Motor neuron (in vitro differentiated cells): ENCODE data around the gene ZNF77. TPM values are rescaled to one million over a fixed set of nuclear protein-coding genes. Genes with fewer than 3 reads are reported as not detected.
A peak's percentile ranks its signal among the peaks of the same experiment; 100 is the strongest.
"Not testable (repeated sequence)": the region's sequence is repeated elsewhere in the genome, so short reads cannot be mapped to it uniquely, and the experiment has no call there.

Experiments used
- ATAC-seq, 8 experiments: fragments of 200-7000 bp; cut with Tn5 transposase; replicated peaks in 6 of 8; 2 replicates each; pipeline ENCODE4 v1.8.0; 2021; ENCODE audit warnings: mild to moderate bottlenecking in 8 of 8, moderate library complexity in 8 of 8
- H3K27ac ChIP-seq, 2 donors: fragments of 250-450 bp; sonication (Bioruptor Pico); 2 replicates each; pipeline ENCODE4 v1.9.0; 2021; ENCODE audit warnings: antibody characterized with exemption in 2 of 2, mild to moderate bottlenecking in 2 of 2, moderate library complexity in 1 of 2
- H3K4me1 ChIP-seq, 2 donors: fragments of 250-450 bp; sonication (Bioruptor Pico); replicated peaks in 1 of 2; 2 replicates each; pipeline ENCODE4 v1.6.1; 2021; ENCODE audit warnings: antibody characterized with exemption in 2 of 2, mild to moderate bottlenecking in 2 of 2, moderate library complexity in 1 of 2
- H3K4me3 ChIP-seq, 5 donors: fragments of 250-450 bp; sonication (Bioruptor Pico); 2 replicates each; pipeline ENCODE4 v1.9.0; 2021; ENCODE audit warnings: antibody characterized with exemption in 5 of 5, mild to moderate bottlenecking in 5 of 5, moderate library complexity in 4 of 5
- WGBS, 10 experiments: fragments of 450-650 bp; shearing (Covaris generic); methylation state at CpG; one replicate each; pipeline ENCODE4 v1.0.0; 2022; 5-methylcytosine and 5-hydroxymethylcytosine counted together
- in situ Hi-C, 9 experiments: fragments of 400-800 bp; cut with MboI; loops; one replicate each; pipeline ENCODE4 v1.15.0; 2021; ENCODE audit warnings: low sequenced_read_pairs in 9 of 9, low pct_unique_long_range_greater_than_20kb in 2 of 9; ENCODE audit not compliant: unreplicated experiment in 9 of 9
- total RNA-seq, 8 experiments: library from RNA; unstranded; fragments of 300-600 nt; gene quantifications; 2 replicates each; pipeline versions ENCODE4 v1.2.3 to v1.2.4, GENCODE V29; 2022

Gene ZNF77
- total RNA-seq, 8 experiments from 2014 or later: 1.7 to 9.9 (median 7.7) TPM

- H3K4me3 ChIP-seq, H3K27ac ChIP-seq: not testable (repeated sequence)
- WGBS, 10 experiments: 78 to 100% (median 91%) methylated on average over 1 to 4 of the region's 4 CpGs; no CpG with 5 or more reads in 1 of the 10 experiments
Observed at GRCh38 chr19:2935863-2936262, 8.9 kb downstream of the ZNF77 start.

GRCh38 chr19:2933490-2933910 is 11.3 kb downstream of the ZNF77 start:
- Histone ChIP-seq H3K4me3 (no peak overlapping the region), H3K4me1 (no peaks in the 10 kb centered on the region), H3K27ac (no peak overlapping the region)
- WGBS, 10 experiments: 91 to 100% (median 97%) methylated on average over 2 to 15 of the region's 18 CpGs; no CpG with 5 or more reads in 1 of the 10 experiments
- in situ Hi-C loops: loop anchor here in 1 of 9 experiments (25.0 kb wide), 1 partner anchor 96 kb away; the partner anchor contains the start of gene ZNF555
- ATAC-seq: no peak

More at GRCh38 chr19:2935863-2936262, 8.9 kb downstream of the ZNF77 start:
- not testable (repeated sequence) for H3K4me1 ChIP-seq, ATAC-seq
- in situ Hi-C loops: loop anchor here in 1 of 9 experiments (25.0 kb wide), 1 partner anchor 99 kb away; the partner anchor contains the start of gene ZNF555

GRCh38 chr19:2927032-2927430 is 17.7 kb downstream of the ZNF77 start:
- H3K4me3 ChIP-seq: no peak overlapping the region
- no peak overlapping the region for H3K27ac ChIP-seq
- no peaks in the 10 kb centered on the region for H3K4me1 ChIP-seq
- no peak for ATAC-seq
- 80 to 100% (median 94%) methylated on average over 1 to 6 of the region's 18 CpGs; no CpG with 5 or more reads in 4 of the 10 experiments for WGBS, 10 experiments
- in situ Hi-C loops: loop anchor here in 1 of 9 experiments (25.0 kb wide), 1 partner anchor 90 kb away; the partner anchor contains the start of gene ZNF555

GRCh38 chr19:2926341-2927031 is 18.3 kb downstream of the ZNF77 start:
- WGBS, 10 experiments: 80 to 100% (median 87%) methylated on average over 1 to 12 of the region's 53 CpGs; no CpG with 5 or more reads in 6 of the 10 experiments
- H3K4me1 ChIP-seq: no peaks in the 10 kb centered on the region
- no peak overlapping the region for H3K4me3 ChIP-seq
- no peak for ATAC-seq
- no peak overlapping the region for H3K27ac ChIP-seq
- in situ Hi-C loops: loop anchor here in 1 of 9 experiments (25.0 kb wide), 1 partner anchor 89 kb away; the partner anchor contains the start of gene ZNF555

- peak in 6 of 8 experiments; percentile 19 to 90 (median 72) for ATAC-seq
Observed at GRCh38 chr19:2923510-2923909, 21.3 kb downstream of the ZNF77 start.

GRCh38 chr19:2922987-2923386 is 21.8 kb downstream of the ZNF77 start:
- in situ Hi-C loops: no loop called here
- Histone ChIP-seq H3K4me1 (no peaks in the 10 kb centered on the region), H3K27ac (no peak overlapping the region), H3K4me3 (no peak overlapping the region)
- 33 to 80% (median 67%) methylated on average over 1 to 5 of the region's 5 CpGs; no CpG with 5 or more reads in 3 of the 10 experiments for WGBS, 10 experiments
- ATAC-seq: peak in 3 of 8 experiments; percentile 26 to 35 (median 34)

More at GRCh38 chr19:2923510-2923909, 21.3 kb downstream of the ZNF77 start:
- Histone ChIP-seq H3K4me1 (no peaks in the 10 kb centered on the region), H3K4me3 (no peak overlapping the region), H3K27ac (no peak overlapping the region)
- in situ Hi-C loops: no loop called here
- WGBS, 10 experiments: 20 to 100% (median 47%) methylated on average over 1 to 3 of the region's 4 CpGs; no CpG with 5 or more reads in 2 of the 10 experiments

- H3K4me3 ChIP-seq: no peak overlapping the region
- WGBS, 10 experiments: 90 to 100% (median 97%) methylated on average over 2 to 11 of the region's 16 CpGs; no CpG with 5 or more reads in 1 of the 10 experiments
Observed at GRCh38 chr19:2917275-2918184, 27.2 kb downstream of the ZNF77 start.

GRCh38 chr19:2912306-2912705 is 32.5 kb downstream of the ZNF77 start:
- WGBS, 10 experiments: 80 to 100% (median 97%) methylated on average over 1 to 5 of the region's 5 CpGs; no CpG with 5 or more reads in 2 of the 10 experiments
- in situ Hi-C loops: no loop called here
- Histone ChIP-seq H3K4me1 (no peaks in the 10 kb centered on the region), H3K27ac (no peak overlapping the region), H3K4me3 (no peak overlapping the region)
- ATAC-seq: no peak

More at GRCh38 chr19:2917275-2918184, 27.2 kb downstream of the ZNF77 start:
- no peaks in the 10 kb centered on the region for H3K4me1 ChIP-seq
- H3K27ac ChIP-seq: no peak overlapping the region
- in situ Hi-C loops: no loop called here
- ATAC-seq: no peak

- in situ Hi-C loops: no loop called here
- Histone ChIP-seq H3K4me3 (no peak overlapping the region), H3K4me1 (no peaks in the 10 kb centered on the region), H3K27ac (no peak overlapping the region)
- WGBS, 10 experiments: 80 to 100% (median 89%) methylated on average over 2 to 8 of the region's 20 CpGs; no CpG with 5 or more reads in 5 of the 10 experiments
- no peak for ATAC-seq
Observed at GRCh38 chr19:2906631-2907195, 38.1 kb downstream of the ZNF77 start.

GRCh38 chr19:2905918-2906519 is 38.8 kb downstream of the ZNF77 start:
- Histone ChIP-seq H3K4me3 (no peak overlapping the region), H3K27ac (no peak overlapping the region), H3K4me1 (no peaks in the 10 kb centered on the region)
- in situ Hi-C loops: no loop called here
- 40 to 100% (median 86%) methylated on average over 3 to 10 of the region's 11 CpGs for WGBS, 10 experiments
- no peak for ATAC-seq

GRCh38 chr19:2903326-2903725 is 41.4 kb downstream of the ZNF77 start:
- H3K4me1 ChIP-seq, ATAC-seq, H3K4me3 ChIP-seq, H3K27ac ChIP-seq, in situ Hi-C loops: not testable (repeated sequence)
- 83 to 100% (median 94%) methylated on average over 1 to 9 of the region's 13 CpGs; no CpG with 5 or more reads in 2 of the 10 experiments for WGBS, 10 experiments

GRCh38 chr19:2902590-2903218 is 42.1 kb downstream of the ZNF77 start:
- no peaks in the 10 kb centered on the region for H3K4me1 ChIP-seq
- in situ Hi-C loops: no loop called here
- no peak for ATAC-seq
- H3K27ac ChIP-seq: no peak overlapping the region
- 60 to 100% (median 94%) methylated on average over 1 to 10 of the region's 13 CpGs; no CpG with 5 or more reads in 1 of the 10 experiments for WGBS, 10 experiments
- H3K4me3 ChIP-seq: no peak overlapping the region
